ENCODE measurements around the gene THBS1. TPM values are rescaled to one million over a fixed set of nuclear protein-coding genes. Genes with fewer than 3 reads are reported as not detected.

The THBS1 gene
- total RNA-seq, 1 experiment from 2014 or later = 63.4 TPM

GRCh38 chr15:39644136-39644535 lies 63.3 kb downstream of the THBS1 start:
- in situ Hi-C loops (cut with HindIII; ENCODE audit: low pct_unique_long_range_greater_than_20kb, low sequenced_read_pairs) = no loop called here
- DNase-seq (ENCODE audit: low read depth) = no peak

GRCh38 chr15:39645138-39645975 lies 64.5 kb downstream of the THBS1 start:
- in situ Hi-C loops (cut with HindIII; ENCODE audit: low pct_unique_long_range_greater_than_20kb, low sequenced_read_pairs) = no loop called here
- DNase-seq (ENCODE audit: low read depth) = no peak

- DNase-seq (ENCODE audit: low read depth) = no peak
- in situ Hi-C loops (cut with HindIII; ENCODE audit: low pct_unique_long_range_greater_than_20kb, low sequenced_read_pairs) = no loop called here
Observed at GRCh38 chr15:39645976-39646257, 65.0 kb downstream of the THBS1 start.

GRCh38 chr15:39646425-39646824 lies 65.5 kb downstream of the THBS1 start:
- in situ Hi-C loops (cut with HindIII; ENCODE audit: low pct_unique_long_range_greater_than_20kb, low sequenced_read_pairs) = no loop called here
- DNase-seq (ENCODE audit: low read depth) = no peak

Other genes with a start within 250 kb of the THBS1 start
- gene FSIP1, start 201.8 kb downstream of the THBS1 start, total RNA-seq (2014; rRNA removed; shearing (Covaris generic); ENCODE audit: low replicate concordance) = 0.14 TPM in 1 of 2 replicates, not detected in the other

Data from Caki2 (cell line).